Measurements from ENCODE around the gene SCN3A.

The SCN3A gene

GRCh38 chr2:165054652-165055051 lies 149.2 kb downstream of the SCN3A start:
- DNase-seq, result no peak

DNA sequence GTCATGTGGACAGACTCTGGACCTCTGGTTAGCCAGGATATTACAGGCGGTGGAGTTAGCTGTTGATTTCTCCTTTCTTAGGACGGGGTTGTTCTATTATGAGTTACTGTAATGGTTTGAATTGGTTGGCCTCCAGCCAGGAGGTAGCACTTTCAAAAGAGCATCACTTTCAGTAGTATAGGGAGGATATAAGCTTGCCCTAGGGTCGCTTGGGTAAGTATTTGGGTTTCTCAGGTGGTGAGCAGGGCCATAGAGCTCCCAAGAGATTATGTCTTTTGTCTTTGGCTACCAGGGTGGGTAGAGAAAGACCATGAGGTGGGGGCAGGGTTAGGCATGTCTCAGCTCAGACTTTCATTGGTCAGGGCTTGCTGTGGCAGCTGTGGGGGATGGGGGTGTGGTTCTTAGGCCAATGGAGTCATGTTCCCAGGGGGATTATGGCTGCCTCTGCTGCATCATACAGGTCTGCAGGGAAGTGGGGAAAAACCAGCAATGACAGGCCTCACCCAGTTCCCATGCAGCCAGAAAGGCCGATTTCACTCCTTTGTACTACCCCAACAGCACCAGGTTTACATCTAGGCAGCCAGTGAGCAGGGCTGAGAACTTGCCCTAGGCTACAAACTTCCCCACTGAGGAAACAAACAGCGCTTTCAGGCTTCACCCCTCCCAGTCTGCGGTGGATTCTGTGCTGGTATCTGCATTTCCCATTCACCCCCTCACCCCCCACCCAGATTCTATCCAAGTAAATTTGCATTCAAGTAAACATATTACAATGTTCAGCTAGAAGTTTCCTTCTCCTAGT lies 159.1 kb downstream of the SCN3A start:
- no peak for DNase-seq
